ENCODE results near the gene POLR1D. TPM values are rescaled to one million over a fixed set of nuclear protein-coding genes. Genes with fewer than 3 reads are reported as not detected.

The POLR1D gene
- total RNA-seq, 1 donor, result 156 TPM

DNA sequence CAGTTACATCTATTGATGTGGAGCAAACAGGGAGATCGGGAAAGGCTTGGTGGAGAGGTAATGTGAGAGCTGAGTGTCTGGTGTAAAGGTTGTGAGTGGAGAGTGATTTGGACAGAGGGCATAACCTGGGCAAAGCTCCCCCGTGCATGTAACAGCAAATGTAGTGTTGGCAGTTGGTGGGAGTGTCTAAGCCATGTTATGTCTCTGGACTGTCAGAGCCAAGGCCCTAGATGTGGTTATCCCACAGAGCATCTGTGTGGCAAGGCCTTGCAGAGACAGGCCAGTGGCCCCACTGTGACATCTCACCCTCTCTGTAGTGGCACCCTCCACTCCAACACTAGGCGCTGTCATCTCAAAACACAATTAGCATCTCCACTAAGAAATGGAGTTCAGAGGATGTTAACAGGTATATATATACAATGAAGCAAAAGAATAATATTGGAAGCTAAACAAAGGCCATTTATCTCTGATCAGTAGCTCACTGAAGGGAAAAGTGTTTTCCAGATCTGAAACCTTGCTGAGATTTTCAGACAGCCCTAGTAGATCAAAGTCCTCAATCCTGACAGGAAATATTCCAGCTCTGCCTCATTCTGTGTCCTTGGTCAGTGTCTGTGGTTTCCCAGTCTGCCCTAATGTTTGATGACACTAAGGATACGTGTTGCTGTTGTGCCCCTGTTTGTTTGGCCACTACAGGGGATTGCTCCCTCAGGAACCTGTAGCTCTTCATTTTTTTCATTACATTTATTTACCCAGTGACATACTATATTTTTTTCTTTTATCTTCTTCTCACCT is 20.2 kb downstream of the POLR1D start:
- Histone ChIP-seq H3K27me3 (ENCODE audit: insufficient read depth, low read length) (no peaks in the 10 kb centered on the region), H3K4me1 (ENCODE audit: insufficient read depth, low read length) (peaks cover 3% of the 10 kb centered on the region), H3K4me3 (ENCODE audit: low read length) (no peak overlapping the region), H3K9me3 (ENCODE audit: low read depth, low read length) (no peaks in the 10 kb centered on the region)

DNA sequence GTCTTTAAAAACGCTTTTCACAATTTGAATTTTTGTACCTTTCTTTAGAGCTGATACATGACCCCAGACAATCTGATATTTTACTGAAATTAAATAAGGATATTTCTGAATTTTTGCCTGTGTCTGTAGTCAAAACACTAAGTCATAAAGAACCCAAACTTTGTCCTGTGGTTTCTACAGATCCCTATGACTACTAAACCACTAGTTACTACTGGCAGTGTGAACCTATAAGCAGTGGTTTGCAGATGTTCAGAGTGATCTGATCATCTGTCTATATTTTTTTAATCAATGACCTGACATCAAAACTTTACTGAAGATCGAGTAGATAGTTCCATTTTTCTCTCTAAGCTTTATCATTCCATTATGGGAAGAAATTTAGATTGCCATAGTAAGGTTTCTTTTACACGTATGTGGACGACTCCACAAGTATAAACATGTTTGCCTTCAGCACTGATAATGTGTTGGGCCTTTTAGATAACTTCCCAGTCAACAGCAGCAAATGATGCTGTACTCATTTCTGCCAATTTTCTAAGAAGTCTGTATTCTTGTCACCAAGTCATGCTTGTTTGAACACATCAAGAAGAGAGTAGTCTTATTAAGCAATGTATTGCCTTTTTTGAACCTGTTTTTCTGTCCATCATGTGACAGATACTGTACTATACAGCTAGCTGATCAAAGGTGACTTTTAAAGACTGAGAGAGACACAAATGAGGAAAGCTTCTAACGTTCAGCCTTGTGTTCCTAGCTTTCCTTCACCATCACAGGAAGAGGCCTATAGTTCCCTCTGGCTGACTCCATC is 21.8 kb downstream of the POLR1D start:
- no peaks in the 10 kb centered on the region for H3K9me3 ChIP-seq (ENCODE audit: low read depth, low read length)
- peaks cover 3% of the 10 kb centered on the region for H3K4me1 ChIP-seq (ENCODE audit: insufficient read depth, low read length)
- no peak overlapping the region for H3K4me3 ChIP-seq (ENCODE audit: low read length)
- no peaks in the 10 kb centered on the region for H3K27me3 ChIP-seq (ENCODE audit: insufficient read depth, low read length)

DNA sequence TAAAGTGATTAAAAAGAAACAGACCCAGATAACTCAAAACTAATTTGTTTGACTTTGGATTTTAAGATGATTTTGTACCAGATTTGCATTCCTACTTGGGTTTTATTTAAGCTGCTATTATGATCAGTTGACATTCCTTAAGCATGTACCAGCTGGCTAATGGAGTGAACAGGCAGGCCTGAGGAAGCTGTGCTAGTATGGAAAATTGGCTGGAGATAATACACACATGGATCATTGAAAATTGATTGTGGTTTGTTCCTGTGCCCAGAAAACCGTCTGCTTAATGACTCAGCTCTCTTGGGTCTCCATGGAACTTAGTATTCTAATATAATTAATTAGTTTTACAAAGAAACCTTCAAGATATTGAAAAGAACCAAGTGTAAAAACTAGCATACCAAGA is 22.6 kb downstream of the POLR1D start:
- Histone ChIP-seq H3K9me3 (ENCODE audit: low read depth, low read length) (peaks cover 7% of the 10 kb centered on the region), H3K4me3 (ENCODE audit: low read length) (no peak overlapping the region), H3K4me1 (ENCODE audit: insufficient read depth, low read length) (peaks cover 3% of the 10 kb centered on the region), H3K27me3 (ENCODE audit: insufficient read depth, low read length) (no peaks in the 10 kb centered on the region)

DNA sequence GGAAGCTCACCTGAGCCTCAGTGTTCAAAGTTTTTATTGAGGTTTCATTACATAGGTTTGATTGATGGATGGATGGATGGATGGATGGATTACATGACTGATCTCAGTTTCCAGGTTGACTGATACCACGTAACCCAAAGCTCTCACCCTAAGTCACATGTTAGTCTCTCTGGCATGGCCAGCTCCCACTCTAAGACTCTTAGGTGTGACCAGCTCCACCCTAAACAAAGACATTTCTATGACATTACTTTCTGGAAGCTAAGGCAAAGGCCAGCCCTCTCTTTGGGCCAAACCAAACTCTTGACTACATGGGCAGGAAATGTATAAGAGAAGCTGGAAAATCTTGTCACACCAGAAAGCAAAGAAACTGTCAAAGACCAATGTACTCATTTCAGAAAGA is 28.6 kb downstream of the POLR1D start:
- Histone ChIP-seq H3K4me3 (ENCODE audit: low read length) (no peak overlapping the region), H3K9me3 (ENCODE audit: low read depth, low read length) (peaks cover 27% of the 10 kb centered on the region), H3K27me3 (ENCODE audit: insufficient read depth, low read length) (no peaks in the 10 kb centered on the region), H3K4me1 (ENCODE audit: insufficient read depth, low read length) (no peaks in the 10 kb centered on the region)

DNA sequence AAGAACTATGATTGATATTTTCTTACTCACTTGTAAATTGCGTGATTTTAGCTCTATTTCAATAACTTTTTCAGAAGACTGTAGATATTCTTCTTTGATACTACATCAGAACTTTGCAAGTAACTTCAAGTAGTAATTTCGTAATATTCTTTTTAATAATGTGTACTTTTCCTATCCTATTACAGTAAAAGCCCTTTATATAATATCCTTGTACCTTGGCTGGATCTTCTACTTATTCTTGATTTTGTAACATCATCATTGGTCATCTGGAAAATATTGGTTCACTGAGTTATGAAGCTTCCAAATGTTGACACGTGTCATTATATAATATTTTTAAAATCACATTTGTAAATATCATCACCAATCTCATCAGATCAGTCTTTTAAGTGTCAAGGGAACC is 32.4 kb downstream of the POLR1D start:
- Histone ChIP-seq H3K4me1 (ENCODE audit: insufficient read depth, low read length) (no peaks in the 10 kb centered on the region), H3K27me3 (ENCODE audit: insufficient read depth, low read length) (no peaks in the 10 kb centered on the region), H3K4me3 (ENCODE audit: low read length) (no peak overlapping the region)

DNA sequence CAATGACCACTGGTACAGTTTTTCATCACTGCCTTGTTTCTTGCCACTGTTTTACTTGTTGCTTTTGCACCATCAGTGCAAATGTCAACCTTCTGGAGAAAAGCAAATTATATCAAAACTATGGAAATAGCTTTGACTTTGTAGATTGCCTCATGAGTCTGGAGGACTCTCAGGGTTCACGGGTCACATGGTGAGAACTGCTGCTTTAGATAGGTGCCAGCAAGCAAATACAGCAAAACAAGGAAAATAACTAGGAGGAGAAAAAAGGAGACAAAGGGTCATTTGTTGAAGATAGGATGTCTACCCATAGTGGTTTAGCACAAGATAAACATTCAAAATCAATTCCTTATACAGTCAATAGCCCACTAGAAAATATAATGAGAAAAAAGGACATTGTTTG is 33.1 kb downstream of the POLR1D start:
- Histone ChIP-seq H3K4me3 (ENCODE audit: low read length) (no peak overlapping the region), H3K27me3 (ENCODE audit: insufficient read depth, low read length) (no peaks in the 10 kb centered on the region), H3K9me3 (ENCODE audit: low read depth, low read length) (peaks cover 14% of the 10 kb centered on the region), H3K4me1 (ENCODE audit: insufficient read depth, low read length) (no peaks in the 10 kb centered on the region)

More for the DNA sequence above, 32.4 kb downstream of the POLR1D start:
- H3K9me3 ChIP-seq (ENCODE audit: low read depth, low read length), result peaks cover 22% of the 10 kb centered on the region

DNA sequence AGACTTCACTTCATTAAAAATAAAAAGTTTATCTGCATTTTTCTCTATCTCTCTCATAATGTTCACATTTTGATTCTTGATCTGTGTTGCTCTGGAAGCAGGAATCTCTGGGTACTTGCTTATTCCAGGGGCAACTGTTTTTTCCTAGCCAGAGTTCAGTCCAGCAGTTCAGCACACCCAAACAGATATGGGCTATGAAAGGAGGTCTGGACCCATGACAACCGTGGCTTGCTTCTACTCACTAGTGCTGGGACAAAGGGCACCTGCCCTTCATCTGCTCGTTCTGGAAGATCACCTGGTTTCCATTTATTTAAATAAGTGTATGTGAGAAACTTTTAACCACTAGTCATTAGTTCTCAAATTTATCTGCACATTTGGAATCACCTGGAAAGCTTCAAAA is 36.0 kb downstream of the POLR1D start:
- H3K9me3 ChIP-seq (ENCODE audit: low read depth, low read length), result no peaks in the 10 kb centered on the region
- no peaks in the 10 kb centered on the region for H3K27me3 ChIP-seq (ENCODE audit: insufficient read depth, low read length)
- no peak overlapping the region for H3K4me3 ChIP-seq (ENCODE audit: low read length)
- no peaks in the 10 kb centered on the region for H3K4me1 ChIP-seq (ENCODE audit: insufficient read depth, low read length)

DNA sequence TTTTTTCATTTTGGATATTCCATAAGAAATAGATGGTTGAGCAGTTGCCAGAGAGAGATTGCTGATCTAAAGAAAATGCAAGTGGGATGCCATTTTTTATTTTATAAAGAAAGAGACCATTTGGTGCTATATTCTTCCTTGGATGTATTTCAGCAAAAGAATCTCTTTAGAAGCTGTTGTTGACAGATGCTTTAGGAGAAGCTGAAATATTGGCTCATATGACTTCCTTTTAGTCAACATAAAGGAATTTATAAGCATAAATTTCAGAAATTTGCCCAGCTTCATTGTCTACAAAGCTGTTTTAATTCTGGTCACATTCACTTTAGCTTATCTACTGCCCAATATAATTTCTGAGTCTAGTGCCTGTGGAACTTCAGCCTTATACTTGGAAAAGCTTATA is 36.9 kb downstream of the POLR1D start:
- no peaks in the 10 kb centered on the region for H3K27me3 ChIP-seq (ENCODE audit: insufficient read depth, low read length)
- H3K4me3 ChIP-seq (ENCODE audit: low read length), result no peak overlapping the region
- no peaks in the 10 kb centered on the region for H3K4me1 ChIP-seq (ENCODE audit: insufficient read depth, low read length)

DNA sequence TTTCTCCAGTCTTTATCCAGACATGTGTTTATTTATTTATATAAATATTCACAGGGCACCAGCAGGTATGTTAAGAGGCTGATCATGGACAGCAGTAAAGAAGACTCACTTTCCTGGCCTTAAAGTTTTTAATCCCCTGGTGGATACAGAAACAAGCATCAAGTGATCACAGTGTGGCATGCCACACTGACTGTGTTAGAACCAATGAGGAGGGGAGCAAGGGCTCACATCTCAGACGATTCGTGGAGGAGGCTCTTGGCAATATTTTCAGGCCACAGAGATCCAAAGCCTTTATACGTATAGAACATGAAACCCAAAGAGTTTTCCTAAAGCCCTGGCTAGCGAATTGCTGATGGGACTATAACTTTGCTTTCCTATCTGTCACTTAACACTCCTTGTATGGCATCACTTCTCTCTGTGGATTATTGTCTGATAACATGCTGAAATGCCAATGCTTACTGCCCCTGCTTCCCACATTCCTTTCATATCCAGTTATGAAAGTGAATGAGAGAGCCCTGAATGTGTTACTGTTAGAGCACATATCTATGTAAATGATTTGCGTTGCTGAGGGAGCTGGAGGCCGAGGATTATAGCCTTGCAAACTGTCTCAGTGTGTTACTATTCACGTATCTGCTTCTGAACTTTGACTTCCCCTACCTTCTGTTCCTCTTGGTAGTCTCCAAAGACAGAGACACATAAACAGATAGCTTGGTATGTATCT is 37.6 kb downstream of the POLR1D start:
- no peaks in the 10 kb centered on the region for H3K4me1 ChIP-seq (ENCODE audit: insufficient read depth, low read length)
- H3K4me3 ChIP-seq (ENCODE audit: low read length), result no peak overlapping the region
- H3K27me3 ChIP-seq (ENCODE audit: insufficient read depth, low read length), result no peaks in the 10 kb centered on the region

More for the DNA sequence above, 36.9 kb downstream of the POLR1D start:
- H3K9me3 ChIP-seq (ENCODE audit: low read depth, low read length), result no peaks in the 10 kb centered on the region

DNA sequence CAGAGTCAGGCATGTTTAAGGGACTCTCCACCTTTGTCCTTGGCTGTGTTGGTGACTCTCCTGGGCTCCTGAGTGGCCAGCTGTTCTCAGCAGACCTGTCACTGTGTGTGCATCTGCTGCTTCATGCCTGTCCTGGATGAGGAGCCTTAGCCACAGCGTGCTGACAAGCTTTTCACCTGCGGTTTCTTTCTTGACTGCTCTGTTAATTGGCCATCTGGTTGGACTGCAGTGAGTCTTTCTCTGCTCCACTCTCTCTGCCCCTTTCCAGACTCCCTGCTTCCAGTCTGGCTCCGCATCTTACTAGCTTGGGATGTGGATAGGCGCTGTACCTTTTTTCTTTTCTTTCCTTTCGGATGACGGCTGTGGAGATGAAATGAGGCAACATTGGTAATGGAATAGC is 38.8 kb downstream of the POLR1D start:
- Histone ChIP-seq H3K4me1 (ENCODE audit: insufficient read depth, low read length) (no peaks in the 10 kb centered on the region), H3K9me3 (ENCODE audit: low read depth, low read length) (no peaks in the 10 kb centered on the region), H3K4me3 (ENCODE audit: low read length) (no peak overlapping the region), H3K27me3 (ENCODE audit: insufficient read depth, low read length) (no peaks in the 10 kb centered on the region)

More for the DNA sequence above, 37.6 kb downstream of the POLR1D start:
- no peaks in the 10 kb centered on the region for H3K9me3 ChIP-seq (ENCODE audit: low read depth, low read length)

DNA sequence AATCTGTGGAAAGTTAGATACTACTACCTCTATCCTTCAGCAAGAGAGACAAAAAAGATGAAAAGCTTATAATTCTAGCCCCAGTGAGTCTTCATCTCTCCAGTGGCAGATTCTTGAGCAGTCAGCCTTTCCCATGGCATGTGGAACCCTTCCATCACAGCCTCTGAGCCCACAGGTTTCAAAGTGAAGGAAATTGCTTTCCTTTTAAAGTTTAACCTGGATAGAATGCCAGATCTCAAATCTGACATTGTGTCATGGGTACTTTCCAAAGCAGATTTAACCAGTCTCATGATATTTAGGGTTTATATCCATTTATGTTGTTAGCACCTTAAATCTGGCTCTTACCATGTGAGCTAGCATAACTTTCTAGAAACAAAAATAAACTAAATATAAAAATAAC is 39.3 kb downstream of the POLR1D start:
- Histone ChIP-seq H3K9me3 (ENCODE audit: low read depth, low read length) (no peaks in the 10 kb centered on the region), H3K4me1 (ENCODE audit: insufficient read depth, low read length) (no peaks in the 10 kb centered on the region), H3K27me3 (ENCODE audit: insufficient read depth, low read length) (no peaks in the 10 kb centered on the region), H3K4me3 (ENCODE audit: low read length) (no peak overlapping the region)

DNA sequence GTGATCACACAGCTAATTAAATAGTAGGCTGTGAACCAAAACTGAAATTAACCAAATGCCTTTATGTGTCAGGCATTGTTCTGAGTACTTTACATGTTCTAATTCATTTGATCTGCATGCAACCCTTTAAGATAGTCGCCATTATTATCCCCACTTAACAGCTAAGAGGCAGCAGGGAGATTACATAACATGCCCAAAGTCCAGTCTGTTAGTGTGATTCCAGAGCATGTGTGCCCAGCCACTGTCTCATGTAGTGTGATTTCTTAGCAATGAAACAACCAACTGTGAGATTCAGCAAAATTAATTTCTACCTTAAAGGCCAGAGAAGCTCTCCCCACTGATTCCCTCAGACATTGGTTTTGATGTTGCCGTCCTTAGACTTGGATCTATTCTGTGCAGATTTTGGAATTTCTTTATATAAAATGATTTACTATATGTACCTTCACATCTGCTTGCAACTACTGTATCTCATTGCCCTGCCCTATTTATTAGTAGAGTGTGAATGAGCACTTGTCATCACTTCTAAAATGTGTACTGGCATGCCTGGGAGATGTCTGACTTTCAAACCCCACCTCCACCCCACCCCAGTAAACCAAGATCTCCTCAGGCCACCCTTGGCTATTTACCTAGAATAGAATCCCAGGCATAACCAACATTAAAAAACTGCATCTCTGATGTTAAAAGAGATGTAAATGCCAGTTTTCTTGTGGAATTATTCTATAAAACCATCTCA is 41.2 kb downstream of the POLR1D start:
- H3K4me3 ChIP-seq (ENCODE audit: low read length), result no peak overlapping the region
- H3K9me3 ChIP-seq (ENCODE audit: low read depth, low read length), result no peaks in the 10 kb centered on the region
- H3K27me3 ChIP-seq (ENCODE audit: insufficient read depth, low read length), result no peaks in the 10 kb centered on the region
- no peaks in the 10 kb centered on the region for H3K4me1 ChIP-seq (ENCODE audit: insufficient read depth, low read length)

DNA sequence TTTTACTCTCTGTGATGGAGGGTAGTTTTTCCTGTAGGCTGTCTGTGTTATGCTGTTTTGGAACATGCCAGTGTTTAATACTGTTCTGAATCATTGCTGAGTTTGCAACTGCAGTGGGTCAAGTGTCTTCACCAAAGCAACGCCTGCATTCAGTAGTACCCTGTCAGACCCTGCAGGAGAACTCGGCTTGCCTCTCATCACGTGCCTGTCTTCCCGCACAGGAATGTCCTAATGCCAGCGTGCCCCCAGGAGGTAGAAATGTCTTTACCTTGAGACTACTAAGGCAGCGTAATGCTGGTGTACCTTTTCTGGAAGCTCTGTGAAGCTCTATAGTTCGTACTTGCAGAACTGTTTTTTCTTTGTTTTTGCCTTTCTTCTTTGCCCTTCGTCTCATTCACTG is 42.3 kb downstream of the POLR1D start:
- Histone ChIP-seq H3K9me3 (ENCODE audit: low read depth, low read length) (no peaks in the 10 kb centered on the region), H3K4me1 (ENCODE audit: insufficient read depth, low read length) (no peaks in the 10 kb centered on the region)

DNA sequence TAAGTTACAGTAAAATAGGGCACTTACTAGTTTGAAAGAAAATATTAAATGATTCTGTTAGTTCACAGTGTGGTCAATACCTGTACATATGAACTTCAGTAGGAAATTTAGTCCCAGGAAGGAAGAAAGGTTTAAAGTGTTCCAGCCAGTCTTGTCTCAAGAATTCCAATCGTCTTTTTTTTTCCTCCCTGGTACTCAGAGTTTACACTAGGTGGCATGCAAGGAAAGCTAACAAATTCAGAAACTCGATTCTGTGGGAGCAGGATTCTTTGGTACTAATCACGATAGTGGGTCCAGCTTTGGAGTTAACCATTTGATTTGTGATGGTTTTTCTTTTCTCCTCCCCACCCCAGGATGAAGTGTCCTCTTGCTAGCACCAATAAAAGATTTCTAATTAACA is 43.6 kb downstream of the POLR1D start:
- no peak overlapping the region for H3K4me3 ChIP-seq (ENCODE audit: low read length)

More for the DNA sequence above, 42.3 kb downstream of the POLR1D start:
- Histone ChIP-seq H3K4me3 (ENCODE audit: low read length) (no peak overlapping the region), H3K27me3 (ENCODE audit: insufficient read depth, low read length) (no peaks in the 10 kb centered on the region)

More for the DNA sequence above, 43.6 kb downstream of the POLR1D start:
- H3K4me1 ChIP-seq (ENCODE audit: insufficient read depth, low read length), result no peaks in the 10 kb centered on the region
- no peaks in the 10 kb centered on the region for H3K9me3 ChIP-seq (ENCODE audit: low read depth, low read length)
- no peaks in the 10 kb centered on the region for H3K27me3 ChIP-seq (ENCODE audit: insufficient read depth, low read length)

All from mononuclear cell (primary cell).